Effector memory CD8-positive, alpha-beta T cell (primary cell): Measurements from ENCODE around the gene CORO2B.

ENCODE experiments used
- ATAC-seq: fragments of 150-1000 bp; cut with Tn5 transposase; replicated peaks from 2 replicates; pipeline ENCODE4 v1.10.0; 2021; ENCODE audit warnings: mild to moderate bottlenecking, moderate library complexity
- DNase-seq, 3 experiments: peaks; one replicate each; pipeline ENCODE4 v3.0.0; 2021
- H3K27ac Mint-ChIP-seq, 2 donors: one replicate each; pipeline ENCODE4 v1.8.0; 2022; ENCODE audit warnings: mild to moderate bottlenecking in 2 of 2, mixed read lengths in 2 of 2, moderate library complexity in 2 of 2
- H3K27me3 Mint-ChIP-seq, 2 donors: one replicate each; pipeline ENCODE4 v1.8.0; 2022; ENCODE audit warnings: mixed read lengths in 2 of 2
- H3K36me3 Mint-ChIP-seq: one replicate; pipeline ENCODE4 v1.8.0; 2022; ENCODE audit warnings: mild to moderate bottlenecking, moderate library complexity, mixed read lengths; ENCODE audit not compliant: insufficient read depth
- H3K4me1 Mint-ChIP-seq, 2 donors: one replicate each; pipeline ENCODE4 v1.8.0; 2022; ENCODE audit warnings: low read depth in 2 of 2, mixed read lengths in 2 of 2
- H3K4me3 Mint-ChIP-seq, 2 donors: one replicate each; pipeline ENCODE4 v1.8.0; 2022; ENCODE audit warnings: mild to moderate bottlenecking in 2 of 2, mixed read lengths in 2 of 2, moderate library complexity in 2 of 2
- H3K9me3 Mint-ChIP-seq, 2 donors: one replicate each; pipeline ENCODE4 v1.8.0; 2022; ENCODE audit warnings: mixed read lengths in 2 of 2

CORO2B gene

DNA sequence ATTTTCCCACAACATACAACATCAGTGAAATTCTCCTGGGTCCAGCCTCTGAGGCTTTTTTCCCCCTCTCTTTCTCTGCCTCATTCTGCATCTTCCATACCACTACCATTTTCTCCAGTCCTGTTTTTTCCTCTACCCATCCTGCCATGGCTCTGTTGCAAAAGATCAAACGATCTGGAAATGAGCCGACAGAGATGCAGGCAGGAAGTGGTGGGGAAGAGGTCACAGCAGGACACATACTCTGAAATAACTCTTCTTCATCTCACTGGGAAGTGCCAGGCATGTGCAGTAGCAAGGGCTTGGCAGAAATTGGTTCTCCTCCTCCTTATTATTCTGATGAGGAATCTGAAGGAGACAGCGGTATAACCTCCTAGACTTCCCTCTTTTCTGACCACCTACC lies 114.3 kb downstream of the CORO2B start:
- H3K9me3 Mint-ChIP-seq: no peaks in the 10 kb centered on the region
- peaks cover 2 to 3% of the 10 kb centered on the region in 2 donors for H3K4me1 Mint-ChIP-seq
- no peaks in the 10 kb centered on the region for H3K36me3 Mint-ChIP-seq
- no peak overlapping the region for H3K4me3 Mint-ChIP-seq
- ATAC-seq (no peak), DNase-seq (no peak)
- H3K27me3 Mint-ChIP-seq: peaks cover 14 to 21% of the 10 kb centered on the region in 2 donors
- no peak overlapping the region for H3K27ac Mint-ChIP-seq

- H3K4me3 Mint-ChIP-seq: no peak overlapping the region
- H3K27ac Mint-ChIP-seq: no peak overlapping the region
- no peaks in the 10 kb centered on the region for H3K9me3 Mint-ChIP-seq
- DNase-seq (no peak), ATAC-seq (no peak)
- peaks cover 14 to 29% of the 10 kb centered on the region in 2 donors for H3K27me3 Mint-ChIP-seq
- H3K36me3 Mint-ChIP-seq: no peaks in the 10 kb centered on the region
- peaks cover 2 to 3% of the 10 kb centered on the region in 2 donors for H3K4me1 Mint-ChIP-seq
Observed at GRCh38 chr15:68694111-68694510, 115.3 kb downstream of the CORO2B start.

DNA sequence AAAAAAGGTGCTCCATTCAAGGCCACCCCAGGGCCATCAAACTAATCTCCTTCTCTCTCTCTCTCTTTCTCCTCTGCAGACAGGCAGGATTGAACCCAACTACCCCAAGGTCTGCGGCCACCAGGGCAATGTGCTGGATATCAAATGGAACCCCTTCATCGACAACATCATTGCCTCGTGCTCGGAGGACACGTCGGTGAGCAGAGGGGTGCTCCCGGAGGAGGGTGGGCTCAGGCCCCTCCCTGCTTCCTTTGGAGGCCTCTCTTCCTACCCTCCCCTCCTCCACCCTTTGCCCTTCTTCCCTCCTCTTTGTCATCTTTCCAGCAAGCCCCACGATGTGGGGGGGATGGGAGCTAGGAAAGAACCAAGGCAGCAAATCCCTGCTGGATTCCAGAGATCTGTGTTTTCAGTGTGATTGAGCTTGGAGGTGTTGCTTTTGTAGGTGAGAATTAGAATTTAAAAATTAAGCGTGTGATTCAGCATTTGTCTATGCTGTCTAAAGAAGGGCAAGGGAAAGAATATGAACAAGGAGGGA lies 116.3 kb downstream of the CORO2B start:
- H3K4me1 Mint-ChIP-seq: peaks cover 2 to 3% of the 10 kb centered on the region in 2 donors
- ATAC-seq: no peak
- no peaks in the 10 kb centered on the region for H3K36me3 Mint-ChIP-seq
- no peak overlapping the region for H3K4me3 Mint-ChIP-seq
- no peak overlapping the region for H3K27ac Mint-ChIP-seq
- no peak for DNase-seq
- H3K27me3 Mint-ChIP-seq: peaks cover 14 to 39% of the 10 kb centered on the region in 2 donors
- H3K9me3 Mint-ChIP-seq: no peaks in the 10 kb centered on the region

DNA sequence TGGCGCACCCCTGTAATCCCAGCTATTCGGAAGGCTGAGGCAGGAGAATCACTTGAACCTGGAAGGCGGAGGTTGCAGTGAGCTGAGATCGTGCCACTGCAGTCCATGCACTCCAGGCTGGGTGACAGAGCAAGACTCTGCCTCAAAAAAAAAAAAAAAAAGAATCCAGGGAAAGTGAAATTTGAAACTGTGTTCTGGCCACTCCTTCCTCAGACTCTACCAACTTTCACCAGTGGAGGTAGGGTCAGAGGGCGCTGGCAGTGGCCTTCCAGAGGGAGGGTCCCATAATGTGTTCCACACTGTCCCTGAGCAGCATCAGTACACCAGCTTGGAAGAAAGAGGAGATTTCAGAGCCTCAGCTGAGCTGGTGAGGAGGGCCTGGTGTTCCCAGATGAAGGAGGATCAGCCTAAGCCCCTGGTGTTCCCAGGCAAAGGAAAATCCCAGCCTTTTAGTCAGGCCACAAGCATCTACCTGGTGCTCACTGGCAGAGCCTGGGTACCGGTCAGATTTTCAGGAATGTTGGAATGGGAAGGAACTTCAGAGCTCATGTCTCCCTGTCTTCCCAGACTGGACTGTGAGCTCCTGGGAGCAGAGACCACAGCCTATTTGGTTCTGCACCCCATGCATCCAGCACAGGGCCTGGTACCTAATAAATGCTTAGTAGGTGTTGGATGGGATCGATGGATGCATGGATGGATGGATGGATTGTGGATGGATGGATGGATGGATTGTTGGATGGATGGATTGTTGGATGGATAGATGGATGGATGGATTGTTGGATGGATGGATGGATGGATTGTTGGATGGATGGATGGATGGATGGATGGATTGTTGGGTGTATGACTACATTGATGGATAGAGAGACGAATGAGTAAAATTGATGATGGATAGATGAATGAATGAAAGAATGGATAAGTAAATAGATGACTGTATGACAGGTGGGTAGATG lies 117.9 kb downstream of the CORO2B start:
- Mint-ChIP-seq H3K4me1 (peaks cover 2 to 3% of the 10 kb centered on the region in 2 donors), H3K9me3 (no peaks in the 10 kb centered on the region), H3K27ac (no peak overlapping the region), H3K4me3 (no peak overlapping the region), H3K27me3 (peaks cover 14 to 50% of the 10 kb centered on the region in 2 donors), H3K36me3 (no peaks in the 10 kb centered on the region)
- ATAC-seq: no peak
- DNase-seq: no peak

GRCh38 chr15:68697711-68698690 lies 119.2 kb downstream of the CORO2B start:
- no peak for DNase-seq
- Mint-ChIP-seq H3K4me3 (no peak overlapping the region), H3K27me3 (peaks cover 11 to 60% of the 10 kb centered on the region in 2 donors), H3K36me3 (no peaks in the 10 kb centered on the region), H3K4me1 (peaks cover 1 to 2% of the 10 kb centered on the region in 2 donors), H3K27ac (no peak overlapping the region), H3K9me3 (no peaks in the 10 kb centered on the region)
- no peak for ATAC-seq

DNA sequence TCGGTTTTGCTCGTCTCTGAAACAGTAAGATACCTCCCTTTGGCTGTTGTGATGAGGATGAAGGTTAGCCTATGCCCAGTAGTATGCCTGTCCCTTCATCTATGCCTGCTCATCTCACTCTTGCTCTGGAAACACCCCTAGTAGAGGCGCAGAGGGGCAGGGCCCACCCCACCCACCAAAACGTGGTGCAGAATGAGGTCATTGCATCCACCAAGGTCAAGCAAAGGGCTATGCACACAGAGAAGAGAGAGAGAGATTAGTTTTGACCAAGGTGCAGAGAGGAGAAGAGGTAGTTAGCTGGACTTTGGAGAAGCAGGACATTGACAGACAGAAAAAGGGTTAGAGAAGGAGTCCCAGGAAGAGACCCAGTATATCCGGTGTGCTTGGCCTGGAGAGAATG lies 119.9 kb downstream of the CORO2B start:
- Mint-ChIP-seq H3K4me1 (no peaks in the 10 kb centered on the region), H3K36me3 (no peaks in the 10 kb centered on the region), H3K27ac (no peak overlapping the region), H3K4me3 (no peak overlapping the region), H3K27me3 (peaks cover 13 to 66% of the 10 kb centered on the region in 2 donors), H3K9me3 (no peaks in the 10 kb centered on the region)
- DNase-seq (no peak), ATAC-seq (no peak)

DNA sequence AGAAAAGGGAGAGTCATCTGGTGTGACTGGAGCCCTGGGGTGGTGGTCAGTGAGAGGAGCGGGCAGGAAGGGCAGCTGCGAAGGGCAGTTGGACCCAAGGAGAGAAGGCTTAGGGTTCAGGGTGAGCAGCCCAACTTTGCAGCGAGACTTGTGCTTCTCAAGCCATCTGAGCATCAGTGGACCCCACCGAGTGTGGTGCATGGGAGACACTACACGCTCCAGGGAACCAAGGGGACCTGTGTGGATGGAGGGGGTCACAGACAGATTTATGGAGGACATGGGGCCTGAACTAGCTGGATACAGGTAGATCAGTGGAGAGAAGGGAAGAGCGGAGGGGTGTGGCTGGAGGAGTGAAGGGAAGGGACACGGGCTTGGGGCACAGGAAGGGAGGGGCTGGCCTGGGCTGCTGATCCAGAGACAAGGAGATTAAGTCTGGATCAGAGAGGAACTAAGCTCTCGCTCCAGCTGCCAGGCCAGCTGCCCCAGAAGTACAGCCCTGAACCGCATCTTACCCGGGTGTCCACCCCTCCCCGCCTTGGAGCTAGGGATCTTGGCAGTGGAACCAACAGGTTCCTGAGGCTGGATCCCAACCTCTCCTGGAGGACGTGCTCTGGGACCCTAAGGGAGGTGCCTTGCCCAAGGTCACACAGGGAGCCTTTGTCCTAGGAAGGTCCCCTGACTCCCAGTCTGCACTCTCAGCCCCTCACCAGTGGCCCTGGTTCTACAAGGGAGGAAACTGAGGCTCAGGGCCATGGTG lies 120.5 kb downstream of the CORO2B start:
- Mint-ChIP-seq H3K27ac (no peak overlapping the region), H3K27me3 (peaks cover 14 to 67% of the 10 kb centered on the region in 2 donors), H3K4me1 (no peaks in the 10 kb centered on the region), H3K9me3 (no peaks in the 10 kb centered on the region), H3K36me3 (no peaks in the 10 kb centered on the region), H3K4me3 (no peak overlapping the region)
- DNase-seq (no peak), ATAC-seq (no peak)

- no peak for ATAC-seq
- H3K4me3 Mint-ChIP-seq: no peak overlapping the region
- no peaks in the 10 kb centered on the region for H3K4me1 Mint-ChIP-seq
- H3K27ac Mint-ChIP-seq: no peak overlapping the region
- DNase-seq: no peak
- H3K36me3 Mint-ChIP-seq: no peaks in the 10 kb centered on the region
- peaks cover 13 to 72% of the 10 kb centered on the region in 2 donors for H3K27me3 Mint-ChIP-seq
- H3K9me3 Mint-ChIP-seq: no peaks in the 10 kb centered on the region
Observed at GRCh38 chr15:68699881-68700454, 121.2 kb downstream of the CORO2B start.

DNA sequence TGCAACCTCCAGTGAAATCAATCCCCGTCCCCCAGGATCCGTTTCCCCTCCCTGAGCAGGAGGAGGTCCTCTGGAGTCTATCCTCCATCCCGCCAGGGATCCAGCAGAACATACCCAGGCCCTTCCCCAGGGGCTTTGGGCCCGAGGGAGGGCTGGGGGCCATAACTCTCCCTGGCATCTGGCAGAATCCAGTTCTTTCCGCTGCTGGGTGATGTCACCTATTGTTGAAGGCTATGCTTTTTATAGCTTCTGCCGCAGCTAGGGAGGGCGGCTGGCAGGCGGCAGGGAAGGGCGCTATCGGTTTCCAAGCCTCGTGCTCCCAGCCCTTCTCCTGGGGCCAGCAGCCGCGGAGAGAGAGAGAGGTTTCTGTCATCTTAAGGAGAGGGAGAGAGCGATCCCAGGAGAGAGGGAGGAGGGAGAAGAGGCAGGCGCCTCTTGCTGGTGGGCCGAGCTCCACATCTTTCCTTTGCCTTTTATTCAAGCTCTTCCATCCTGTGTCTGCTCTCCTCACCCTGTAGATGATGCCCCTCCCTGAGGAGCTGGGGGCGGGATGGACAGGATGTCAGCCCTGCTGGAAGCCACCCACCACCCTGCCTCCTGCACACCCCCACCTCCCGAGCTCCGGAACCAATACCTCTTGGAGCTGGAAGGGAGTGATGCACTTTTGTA lies 121.8 kb downstream of the CORO2B start:
- H3K27ac Mint-ChIP-seq: no peak overlapping the region
- no peaks in the 10 kb centered on the region for H3K9me3 Mint-ChIP-seq
- DNase-seq (no peak), ATAC-seq (no peak)
- H3K27me3 Mint-ChIP-seq: peaks cover 7 to 72% of the 10 kb centered on the region in 2 donors
- H3K4me1 Mint-ChIP-seq: peaks cover 0 to 1% of the 10 kb centered on the region in 2 donors
- no peaks in the 10 kb centered on the region for H3K36me3 Mint-ChIP-seq
- no peak overlapping the region for H3K4me3 Mint-ChIP-seq

DNA sequence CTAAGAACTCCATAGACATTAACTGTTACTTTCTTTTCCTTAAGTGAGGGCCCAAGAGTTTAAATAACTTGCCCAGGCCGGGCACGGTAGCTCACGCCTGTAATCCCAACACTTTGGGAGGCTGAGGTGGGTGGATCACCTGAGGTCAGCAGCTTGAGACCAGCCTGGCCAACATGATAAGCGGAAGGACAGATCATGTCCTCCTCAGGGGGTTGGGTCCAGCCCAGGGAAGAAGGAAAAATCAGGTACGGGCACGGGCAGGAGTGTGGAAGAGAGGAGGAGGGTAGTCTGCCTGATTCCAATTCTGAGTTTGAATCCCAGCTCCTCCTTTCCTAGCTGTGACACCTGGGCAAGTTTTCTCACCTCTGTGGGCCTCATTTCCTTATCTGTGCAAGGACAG lies 123.1 kb downstream of the CORO2B start:
- Mint-ChIP-seq H3K4me1 (peaks cover 0 to 1% of the 10 kb centered on the region in 2 donors), H3K27ac (no peak overlapping the region), H3K9me3 (no peaks in the 10 kb centered on the region), H3K36me3 (no peaks in the 10 kb centered on the region), H3K4me3 (no peak overlapping the region), H3K27me3 (peaks cover 11 to 81% of the 10 kb centered on the region in 2 donors)
- DNase-seq (no peak), ATAC-seq (no peak)

DNA sequence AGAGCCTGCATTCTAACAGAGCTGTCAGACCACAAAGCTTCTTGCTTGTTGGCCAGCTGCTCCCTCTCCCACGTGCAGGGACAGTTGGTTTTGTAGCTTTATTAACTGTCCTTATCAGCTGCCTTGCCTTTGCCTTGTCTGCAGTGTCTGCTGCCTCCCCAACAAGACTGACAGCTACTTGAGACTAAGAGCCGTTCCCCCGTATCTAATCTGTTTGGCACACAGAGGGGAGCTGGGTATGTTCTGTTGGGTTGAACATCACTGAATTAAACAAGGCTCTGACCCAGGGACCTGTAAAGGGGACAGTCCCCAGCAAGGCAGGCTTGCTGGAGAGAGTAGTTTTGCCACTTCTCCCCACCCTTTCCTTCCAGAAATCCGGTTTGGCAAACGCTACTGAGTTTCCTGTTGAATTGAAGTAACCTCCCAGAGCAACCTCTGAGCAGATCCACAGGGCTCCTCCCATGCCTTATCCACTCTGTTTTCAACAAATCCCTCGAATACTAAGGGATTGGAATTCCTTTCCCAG lies 125.8 kb downstream of the CORO2B start:
- Mint-ChIP-seq H3K4me3 (no peak overlapping the region), H3K9me3 (no peaks in the 10 kb centered on the region), H3K4me1 (peaks cover 0 to 1% of the 10 kb centered on the region in 2 donors), H3K27me3 (peaks cover 11 to 60% of the 10 kb centered on the region in 2 donors), H3K36me3 (no peaks in the 10 kb centered on the region), H3K27ac (no peak overlapping the region)
- ATAC-seq (no peak), DNase-seq (no peak)

DNA sequence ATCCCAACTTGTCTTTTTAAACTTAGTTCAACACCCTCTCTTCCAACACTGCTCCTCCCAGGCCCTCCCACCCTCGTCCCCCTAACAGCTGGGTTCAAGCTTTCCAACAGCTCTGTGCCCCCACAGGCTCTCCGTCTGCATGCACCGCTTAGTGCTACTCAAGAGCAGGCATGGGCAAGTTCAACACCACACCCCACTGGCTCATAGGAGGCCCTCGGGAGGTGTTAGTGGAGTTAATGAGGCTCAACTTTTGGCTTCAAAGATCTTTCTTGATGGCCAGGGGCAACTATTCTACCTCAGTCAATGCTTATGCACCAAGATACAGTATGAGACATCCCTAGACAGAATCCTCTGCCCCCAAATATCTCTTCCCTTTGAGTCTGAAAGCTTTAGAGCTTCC lies 127.5 kb downstream of the CORO2B start:
- H3K27ac Mint-ChIP-seq: no peak overlapping the region
- peaks cover 0 to 1% of the 10 kb centered on the region in 2 donors for H3K4me1 Mint-ChIP-seq
- DNase-seq (no peak), ATAC-seq (no peak)
- H3K36me3 Mint-ChIP-seq: no peaks in the 10 kb centered on the region
- no peaks in the 10 kb centered on the region for H3K9me3 Mint-ChIP-seq
- no peak overlapping the region for H3K4me3 Mint-ChIP-seq
- H3K27me3 Mint-ChIP-seq: peaks cover 17 to 60% of the 10 kb centered on the region in 2 donors
